ENCODE results near the gene NAB2. TPM values are rescaled to one million over a fixed set of nuclear protein-coding genes. Genes with fewer than 3 reads are reported as not detected.
A peak's percentile ranks its signal among the peaks of the same experiment; 100 is the strongest.

The NAB2 gene
- total and polyA plus RNA-seq, 9 of the 15 experiments (the other 6 are each of a cell fraction or from before 2014, with no cell fraction given): 0.45 to 40.9 (median 20.4) TPM

- Histone ChIP-seq H3K9me3 (replicated peaks; ENCODE audit: control insufficient read depth, insufficient read depth, low read depth, low read length) (no peaks in the 10 kb centered on the region), H3K9ac (ENCODE audit: insufficient read depth in 1 of 2, low read depth in 2 of 2, low read length in 2 of 2) (peak overlapping the region in 1 of 2 experiments; percentile 8; a peak in 1 of 4 replicates), H3K36me3 (ENCODE audit: control insufficient read depth, insufficient read depth, low read length) (no peaks in the 10 kb centered on the region), H3K9me1 (ENCODE audit: control insufficient read depth, insufficient read depth, low read length) (no peaks in the 10 kb centered on the region), H3K4me1 (replicated peaks in 1 of 2; ENCODE audit: control insufficient read depth in 2 of 2, insufficient read depth in 2 of 2, low read length in 2 of 2) (peaks cover 11 to 34% of the 10 kb centered on the region in 2 experiments), H3K27ac (ENCODE audit: extremely low read depth, low read depth, low read length) (no peak overlapping the region), H4K20me1 (replicated peaks; ENCODE audit: control insufficient read depth, insufficient read depth, low read length) (no peaks in the 10 kb centered on the region), H3K79me2 (ENCODE audit: control insufficient read depth, insufficient read depth, low read length) (no peaks in the 10 kb centered on the region), H3K4me2 (ENCODE audit: insufficient read depth, low read length) (no peak overlapping the region), H3K4me3 (no peak overlapping the region), H2AFZ (ENCODE audit: low read depth, low read length) (peak overlapping the region; percentile 39; the same call in 1 of the 2 replicates), H3K27me3 (ENCODE audit: control insufficient read depth in 2 of 2, insufficient read depth in 2 of 2, low read length in 2 of 2) (no peaks in the 10 kb centered on the region)
- ChIA-PET CTCF (ENCODE audit: low intra/inter-chr PET ratio) (no interaction called here), POLR2A (interaction anchor here (0.6 to 1.4 kb wide), 2 partner anchors 20 to 45 kb away, joined by 3 to 5 read pairs; no protein-coding TSS in a partner anchor)
- DNase-seq (ENCODE audit: extremely low read depth in 1 of 4, low spot score in 3 of 4) (no peak), ATAC-seq (no peak), FAIRE-seq (no peak)
- in situ Hi-C loops (cut with MboI): no loop called here
- WGBS (ENCODE audit: insufficient coverage, low coverage, missing lambda C conversion rate): 37% methylated on average over 8 of the region's 9 CpGs
- TF ChIP-seq NR2C1 (IDR thresholded peaks at IDR 0.05): no peak
- TF ChIP-seq NR2C1 (tag; IDR thresholded peaks at IDR 0.05): peak; percentile 39; the same call in 1 of the 2 replicates
- TF ChIP-seq, protein P1, sequence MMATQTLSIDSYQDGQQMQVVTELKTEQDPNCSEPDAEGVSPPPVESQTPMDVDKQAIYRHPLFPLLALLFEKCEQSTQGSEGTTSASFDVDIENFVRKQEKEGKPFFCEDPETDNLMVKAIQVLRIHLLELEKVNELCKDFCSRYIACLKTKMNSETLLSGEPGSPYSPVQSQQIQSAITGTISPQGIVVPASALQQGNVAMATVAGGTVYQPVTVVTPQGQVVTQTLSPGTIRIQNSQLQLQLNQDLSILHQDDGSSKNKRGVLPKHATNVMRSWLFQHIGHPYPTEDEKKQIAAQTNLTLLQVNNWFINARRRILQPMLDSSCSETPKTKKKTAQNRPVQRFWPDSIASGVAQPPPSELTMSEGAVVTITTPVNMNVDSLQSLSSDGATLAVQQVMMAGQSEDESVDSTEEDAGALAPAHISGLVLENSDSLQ (IDR thresholded peaks at IDR 0.05): 0 out of 2 replicates have a peak, but pooled peaks have one; percentile 33
- no peak for TF ChIP-seq STAG1 (CRISPR knock-in tag; IDR thresholded peaks at IDR 0.05; ENCODE audit: borderline replicate concordance)
- intact Hi-C loops (cut with micrococcal nuclease): no loop called here
- no TSS peak for BruUV-seq (replicated peaks)
Measured at GRCh38 chr12:57131896-57132744, 43.2 kb downstream of the NAB2 start.

Measured in K562 (cell line).